ENCODE results near the gene FANCC.

DNA sequence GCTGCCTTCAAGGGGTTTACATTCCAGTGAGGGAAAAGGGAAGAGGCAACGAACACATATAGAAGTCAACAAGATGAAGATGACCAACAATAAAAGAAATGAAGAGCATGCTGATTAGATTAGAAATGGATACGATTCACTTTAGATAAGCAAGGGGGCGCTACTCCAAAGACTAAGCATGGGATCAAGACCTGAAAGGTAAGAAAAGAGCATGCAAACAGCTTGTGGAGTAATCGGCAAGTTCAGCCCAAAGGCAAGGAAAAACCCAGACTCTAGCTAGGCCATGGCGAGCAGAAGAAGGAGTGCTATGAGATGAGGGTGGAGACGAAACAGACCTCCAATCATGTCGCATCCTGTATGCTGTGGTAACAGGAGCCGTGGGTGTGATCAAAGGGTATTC is 124.4 kb downstream of the FANCC start:
- TF ChIP-seq ZNF274 (IDR thresholded peaks at IDR 0.05; ENCODE audit: low read depth, low read length) (no peak), YY1 (IDR thresholded peaks at IDR 0.05; ENCODE audit: insufficient read depth, insufficient read length) (no peak)
